Measurements from ENCODE around the gene GRIK2.

DNA sequence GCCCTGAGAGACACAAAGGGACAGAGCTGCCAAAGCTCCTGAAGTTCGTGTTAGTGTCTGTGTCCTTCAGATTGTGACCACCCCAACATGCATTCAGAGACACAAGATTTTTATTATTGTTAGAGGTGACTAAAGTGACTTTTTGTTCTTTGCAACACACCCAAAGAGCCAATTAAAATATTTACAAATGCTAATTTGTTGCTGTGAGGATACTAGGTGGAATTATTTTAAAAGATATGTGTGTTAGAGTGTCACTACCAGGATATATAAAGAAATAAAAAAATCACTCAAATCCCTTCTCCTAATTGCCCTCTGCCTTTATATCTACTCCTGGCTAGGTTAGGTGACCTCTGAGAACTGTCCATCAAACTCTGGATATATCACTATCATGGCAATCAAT lies 160.7 kb downstream of the GRIK2 start:
- TF ChIP-seq POLR2AphosphoS5 (IDR thresholded peaks at IDR 0.05) (no peak), EP300 (IDR thresholded peaks at IDR 0.05) (no peak), POLR2A (IDR thresholded peaks at IDR 0.05) (no peak)
- TF ChIP-seq, protein P1, sequence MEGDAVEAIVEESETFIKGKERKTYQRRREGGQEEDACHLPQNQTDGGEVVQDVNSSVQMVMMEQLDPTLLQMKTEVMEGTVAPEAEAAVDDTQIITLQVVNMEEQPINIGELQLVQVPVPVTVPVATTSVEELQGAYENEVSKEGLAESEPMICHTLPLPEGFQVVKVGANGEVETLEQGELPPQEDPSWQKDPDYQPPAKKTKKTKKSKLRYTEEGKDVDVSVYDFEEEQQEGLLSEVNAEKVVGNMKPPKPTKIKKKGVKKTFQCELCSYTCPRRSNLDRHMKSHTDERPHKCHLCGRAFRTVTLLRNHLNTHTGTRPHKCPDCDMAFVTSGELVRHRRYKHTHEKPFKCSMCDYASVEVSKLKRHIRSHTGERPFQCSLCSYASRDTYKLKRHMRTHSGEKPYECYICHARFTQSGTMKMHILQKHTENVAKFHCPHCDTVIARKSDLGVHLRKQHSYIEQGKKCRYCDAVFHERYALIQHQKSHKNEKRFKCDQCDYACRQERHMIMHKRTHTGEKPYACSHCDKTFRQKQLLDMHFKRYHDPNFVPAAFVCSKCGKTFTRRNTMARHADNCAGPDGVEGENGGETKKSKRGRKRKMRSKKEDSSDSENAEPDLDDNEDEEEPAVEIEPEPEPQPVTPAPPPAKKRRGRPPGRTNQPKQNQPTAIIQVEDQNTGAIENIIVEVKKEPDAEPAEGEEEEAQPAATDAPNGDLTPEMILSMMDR (IDR thresholded peaks at IDR 0.05) = no peak
